ENCODE data around the gene OST4. TPM values are rescaled to one million over a fixed set of nuclear protein-coding genes. Genes with fewer than 3 reads are reported as not detected.

The OST4 gene
- total RNA-seq, 1 donor from 2014 or later, result 411 TPM

DNA sequence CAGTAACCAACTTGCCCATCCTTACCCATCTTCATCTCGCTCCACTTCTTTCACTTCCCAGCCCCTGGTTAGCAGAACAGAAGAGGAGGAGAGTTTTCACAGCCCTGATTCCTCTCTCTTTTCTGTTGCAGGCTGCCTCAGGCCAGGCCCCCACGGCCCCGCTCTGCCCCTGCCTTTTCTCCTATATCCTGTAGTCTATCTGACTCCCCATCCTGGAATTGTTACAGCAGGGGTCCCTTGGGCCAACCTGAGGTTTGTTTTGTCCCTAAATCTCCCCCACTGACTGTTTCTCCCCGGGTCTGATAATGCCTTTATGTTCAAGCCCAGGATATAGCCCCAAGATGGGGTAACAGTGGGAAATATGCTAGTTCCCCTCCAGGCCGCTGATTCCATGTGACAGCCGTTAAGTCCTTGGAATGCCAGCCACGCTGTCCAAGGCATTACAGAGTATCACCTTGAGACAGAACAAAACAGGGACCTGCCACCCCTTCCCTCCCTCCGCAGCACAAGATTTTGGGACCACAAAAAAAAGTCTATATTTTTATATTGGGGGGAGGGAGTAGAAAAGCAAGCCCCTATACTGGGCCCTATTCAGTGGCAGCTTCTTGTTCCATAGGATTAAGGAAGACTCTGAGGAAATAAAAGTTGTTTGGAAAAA is 1.4 kb downstream of the OST4 start:
- DNase-seq (ENCODE audit: missing footprints) (no peak), ATAC-seq (no peak)
- intact Hi-C loops (cut with DNase I), result loop anchor here (2.0 to 5.0 kb wide), 2 partner anchors 19 to 38 kb away; partner anchors contain the start of genes AGBL5 and TMEM214

DNA sequence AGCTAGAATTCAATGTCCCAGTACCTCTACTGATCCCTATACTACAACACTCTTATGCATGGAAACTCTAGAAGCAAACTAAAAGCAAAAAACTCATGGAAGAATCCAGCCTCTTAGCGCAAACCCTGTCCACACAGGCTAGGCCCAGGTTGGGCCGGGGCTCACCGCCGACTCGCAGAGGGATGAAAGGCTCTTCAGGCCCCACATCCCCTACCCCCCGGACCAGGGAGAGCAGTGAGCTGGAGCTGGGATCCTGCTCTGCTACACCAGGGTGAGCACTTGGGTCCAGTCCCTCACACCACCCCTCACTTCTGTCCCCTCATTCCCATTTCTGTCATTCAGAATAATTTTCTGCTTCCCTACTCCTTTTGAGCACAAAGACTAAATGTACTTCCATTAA is 2.0 kb downstream of the OST4 start:
- DNase-seq (ENCODE audit: missing footprints), result no peak
- ATAC-seq, result no peak

DNA sequence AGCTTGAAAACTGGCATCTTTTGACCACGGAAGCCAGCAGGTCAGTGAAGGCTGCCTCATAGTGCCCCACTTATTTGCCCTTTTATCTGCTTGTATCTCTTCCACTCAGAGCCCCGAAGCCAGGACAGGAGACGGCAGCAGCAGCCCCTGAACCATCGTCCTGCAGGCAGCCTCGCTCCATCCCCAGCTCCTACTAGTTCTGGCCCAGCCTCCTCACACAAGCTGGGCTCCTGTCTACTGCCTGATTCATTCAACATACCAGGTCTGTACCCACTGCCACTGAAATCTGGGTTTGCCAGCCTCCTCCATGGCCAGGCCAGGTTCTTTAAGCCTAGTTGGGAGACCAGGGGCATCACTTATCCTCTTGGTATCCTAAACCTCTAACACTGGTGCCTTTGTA is 4.1 kb downstream of the OST4 start:
- no peak for ATAC-seq
- intact Hi-C loops (cut with DNase I), result no loop called here
- DNase-seq (ENCODE audit: missing footprints), result no peak

More for the DNA sequence above, 2.0 kb downstream of the OST4 start:
- intact Hi-C loops (cut with DNase I), result no loop called here

DNA sequence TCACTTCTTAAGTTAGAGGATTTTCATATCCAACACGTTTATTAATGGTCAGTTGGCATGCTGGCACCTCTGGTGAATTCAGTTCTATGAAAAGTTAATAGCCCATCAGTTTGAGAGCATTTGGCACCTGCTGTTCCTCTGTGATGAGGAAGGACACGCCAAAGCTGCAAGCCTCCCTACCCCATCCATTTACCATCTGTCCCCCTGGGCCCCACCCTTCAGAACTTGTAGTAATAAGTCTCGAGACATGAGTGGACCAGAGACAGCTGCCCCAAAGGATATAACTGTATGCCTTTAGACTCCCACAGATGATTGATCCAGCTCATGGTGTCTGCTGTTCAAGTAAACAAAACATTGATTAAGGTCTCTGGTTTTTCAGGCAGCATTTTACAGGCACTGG is 6.3 kb downstream of the OST4 start:
- ATAC-seq, result no peak
- intact Hi-C loops (cut with DNase I), result no loop called here
- DNase-seq (ENCODE audit: missing footprints), result no peak

DNA sequence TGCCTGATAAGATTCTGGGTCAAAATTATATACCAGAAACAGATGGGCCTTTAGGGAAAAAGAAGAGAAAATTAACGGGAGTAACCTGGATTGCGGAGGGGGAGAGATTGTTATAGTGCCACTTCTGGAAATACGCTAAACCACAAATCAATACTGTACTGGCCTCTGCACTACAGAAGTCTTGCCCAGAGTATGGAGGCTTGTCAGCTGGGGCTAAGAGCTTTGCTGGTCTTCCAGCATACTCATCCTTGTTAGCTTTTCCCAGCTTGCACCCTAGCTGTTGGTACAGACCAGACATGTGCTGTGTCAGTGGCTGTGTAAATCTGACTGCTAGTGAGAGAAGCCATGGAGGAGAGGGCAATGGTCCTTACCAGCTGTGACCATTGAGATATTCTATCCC is 11.1 kb downstream of the OST4 start:
- no peak for ATAC-seq
- no peak for DNase-seq (ENCODE audit: missing footprints)
- intact Hi-C loops (cut with DNase I), result no loop called here

DNA sequence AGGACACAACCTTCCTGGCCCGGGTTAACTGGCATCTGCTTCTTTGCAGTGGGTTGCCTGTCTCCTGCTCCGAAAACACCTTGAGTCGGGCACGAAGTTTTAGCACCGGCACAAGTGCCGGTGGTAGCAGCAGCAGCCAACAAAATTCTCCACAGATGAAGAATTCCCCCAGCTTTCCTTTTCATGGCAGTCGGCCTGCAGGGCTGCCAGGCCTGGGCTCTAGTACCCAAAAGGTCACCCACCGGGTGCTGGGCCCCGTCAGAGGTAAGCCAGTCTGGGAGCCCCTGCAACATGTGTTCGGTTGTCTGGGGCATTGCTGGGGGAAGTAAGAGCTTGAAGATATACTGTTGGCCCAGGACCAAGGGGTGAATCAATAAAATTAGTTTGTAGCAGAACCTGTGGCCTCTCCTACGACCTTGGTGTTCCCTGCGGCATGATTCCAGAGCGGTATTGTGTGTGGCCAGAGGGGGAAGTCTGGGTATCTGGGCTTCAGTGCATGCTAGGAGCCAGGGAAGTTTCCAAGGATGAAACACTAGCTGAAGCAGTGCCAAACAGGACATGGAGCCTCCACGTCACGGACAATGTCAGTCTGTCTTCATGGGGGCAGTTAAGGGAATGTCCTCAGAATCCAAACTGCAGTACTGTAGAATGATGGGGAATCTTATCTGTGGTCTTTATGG is 12.2 kb downstream of the OST4 start:
- ATAC-seq (no peak), DNase-seq (ENCODE audit: missing footprints) (no peak)

DNA sequence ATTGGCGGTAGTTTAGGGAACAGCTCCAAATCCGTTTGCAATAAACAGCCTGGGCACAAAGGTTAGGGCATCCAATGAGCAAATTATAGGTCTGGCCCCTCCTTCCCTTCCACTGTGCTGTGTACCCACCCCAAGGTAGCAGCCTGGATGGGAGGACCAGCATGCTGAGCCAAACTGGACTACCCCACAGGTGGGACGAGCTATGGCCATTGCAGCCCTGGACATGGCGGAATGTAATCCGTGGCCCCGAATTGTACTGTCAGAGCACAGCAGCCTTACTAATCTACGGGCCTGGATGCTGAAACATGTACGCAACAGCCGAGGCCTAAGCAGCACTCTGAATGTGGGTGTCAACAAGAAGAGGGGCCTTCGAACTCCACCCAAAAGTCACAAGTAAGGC is 13.2 kb downstream of the OST4 start:
- DNase-seq (ENCODE audit: missing footprints), result no peak
- no peak for ATAC-seq
- intact Hi-C loops (cut with DNase I), result no loop called here

More for the DNA sequence above, 12.2 kb downstream of the OST4 start:
- intact Hi-C loops (cut with DNase I), result no loop called here

DNA sequence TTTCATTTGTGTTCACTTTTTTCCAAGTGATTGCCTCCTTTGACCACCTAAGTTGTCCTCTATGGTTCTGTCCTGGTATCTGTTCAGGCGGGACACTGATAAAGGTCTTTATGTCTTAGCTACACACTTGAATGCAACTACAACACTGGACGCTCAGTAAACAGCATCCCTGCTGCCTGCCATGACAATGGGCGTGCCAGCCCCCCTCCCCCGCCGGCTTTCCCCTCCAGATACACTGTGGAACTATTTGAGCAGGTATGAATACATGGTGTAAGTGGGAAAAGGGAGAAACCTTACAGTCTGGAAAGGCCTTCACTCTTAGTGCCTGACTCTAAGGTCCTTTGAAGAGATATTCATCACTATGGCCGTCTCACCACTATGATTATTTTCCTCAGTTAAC is 14.3 kb downstream of the OST4 start:
- DNase-seq (ENCODE audit: missing footprints), result no peak
- intact Hi-C loops (cut with DNase I), result no loop called here
- ATAC-seq, result no peak

DNA sequence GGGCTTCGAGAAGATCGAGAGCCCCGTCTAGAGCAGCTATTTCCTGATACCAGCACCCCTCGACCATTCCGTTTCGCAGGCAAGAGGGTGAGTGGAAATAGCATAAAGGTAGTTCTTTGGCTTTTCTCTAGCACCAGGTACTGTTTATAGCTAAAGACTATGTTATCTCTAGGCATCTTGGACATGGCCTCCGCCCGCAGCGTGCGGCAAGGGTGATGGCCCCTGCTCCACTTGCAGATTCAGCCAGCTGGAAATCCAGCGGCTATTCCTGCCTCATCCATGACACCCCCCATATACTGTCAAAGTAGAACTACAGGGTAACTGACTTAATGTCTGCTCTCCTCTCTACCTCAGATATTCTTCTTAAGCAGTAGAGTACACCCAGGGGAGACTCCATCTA is 16.7 kb downstream of the OST4 start:
- no peak for DNase-seq (ENCODE audit: missing footprints)
- ATAC-seq, result no peak
- intact Hi-C loops (cut with DNase I), result no loop called here

DNA sequence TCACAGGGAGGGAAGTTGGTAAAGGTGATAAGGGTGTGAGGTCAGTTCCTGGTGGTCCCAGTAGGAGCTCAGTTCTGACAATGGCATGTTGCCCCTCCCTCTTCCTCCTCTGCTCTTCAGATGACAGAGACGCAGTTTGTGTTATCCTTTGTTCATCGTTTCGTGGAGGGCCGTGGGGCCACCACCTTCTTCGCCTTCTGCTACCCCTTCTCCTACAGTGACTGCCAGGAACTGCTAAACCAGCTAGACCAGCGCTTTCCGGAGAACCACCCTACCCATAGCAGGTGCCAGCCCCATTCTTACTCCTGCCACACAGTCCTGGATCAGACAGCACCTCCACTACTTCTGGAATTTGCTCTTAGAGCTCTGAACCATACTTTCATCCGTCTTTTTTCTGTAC is 17.7 kb downstream of the OST4 start:
- intact Hi-C loops (cut with DNase I), result no loop called here
- no peak for DNase-seq (ENCODE audit: missing footprints)
- ATAC-seq, result no peak

DNA sequence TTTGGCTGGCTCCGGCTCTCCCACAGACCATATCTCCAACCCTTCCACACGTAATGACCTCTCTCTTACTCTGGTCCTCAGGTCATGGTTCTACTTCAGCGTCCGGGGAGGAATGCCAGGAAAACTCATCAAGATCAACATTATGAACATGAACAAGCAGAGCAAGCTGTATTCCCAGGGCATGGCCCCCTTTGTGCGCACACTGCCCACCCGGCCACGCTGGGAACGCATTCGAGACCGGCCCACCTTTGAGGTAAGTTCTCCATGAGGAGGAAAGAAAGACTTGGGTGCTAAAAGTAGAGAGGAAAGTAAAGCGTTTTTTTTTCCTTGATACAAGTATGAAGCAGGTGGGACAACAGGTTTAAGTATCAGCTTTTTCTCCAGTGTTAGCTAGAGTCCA is 18.1 kb downstream of the OST4 start:
- ATAC-seq (no peak), DNase-seq (ENCODE audit: missing footprints) (no peak)
- intact Hi-C loops (cut with DNase I), result no loop called here

DNA sequence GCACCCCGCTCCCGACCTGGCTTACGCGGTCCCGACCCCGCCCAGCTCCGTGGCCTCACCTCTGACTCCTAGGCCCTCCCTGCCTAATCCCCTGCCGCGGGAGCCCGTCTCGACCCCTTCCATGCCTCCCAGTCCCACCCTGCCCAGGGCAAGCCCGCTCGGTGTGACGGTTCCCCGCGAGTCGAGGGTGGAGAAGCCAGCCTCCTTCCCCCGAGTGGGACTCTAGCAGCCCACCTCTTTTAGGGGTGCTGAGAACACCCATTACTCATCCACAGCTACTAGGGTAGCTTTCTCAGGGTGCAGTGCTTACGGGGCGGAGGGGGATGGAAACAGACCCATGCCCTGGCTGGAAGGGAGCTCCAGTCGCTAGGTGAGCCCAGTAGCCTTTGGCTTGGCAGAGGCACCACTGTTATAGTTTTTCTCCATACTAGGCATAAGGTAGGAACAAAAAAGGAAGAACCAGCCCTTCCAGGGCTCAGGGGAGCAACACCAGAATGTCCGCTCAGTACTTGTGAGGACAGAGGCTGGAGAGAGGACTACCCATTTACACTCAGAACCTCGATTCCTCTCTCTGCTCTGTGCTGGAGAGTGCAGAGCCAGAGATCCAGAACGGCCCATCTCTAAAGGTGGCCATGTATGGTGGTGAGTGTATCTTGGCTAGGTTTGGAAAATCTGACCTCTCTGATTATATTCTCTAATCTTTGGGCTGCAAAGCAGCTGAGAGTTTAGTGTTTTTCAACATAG is 19.4 kb downstream of the OST4 start:
- ATAC-seq, result peak; percentile 6
- DNase-seq (ENCODE audit: missing footprints), result no peak
- intact Hi-C loops (cut with DNase I), result loop anchor here (1.0 to 2.0 kb wide), 3 partner anchors 19 to 34 kb away; partner anchors contain the start of genes KHK, OST4 and TMEM214

DNA sequence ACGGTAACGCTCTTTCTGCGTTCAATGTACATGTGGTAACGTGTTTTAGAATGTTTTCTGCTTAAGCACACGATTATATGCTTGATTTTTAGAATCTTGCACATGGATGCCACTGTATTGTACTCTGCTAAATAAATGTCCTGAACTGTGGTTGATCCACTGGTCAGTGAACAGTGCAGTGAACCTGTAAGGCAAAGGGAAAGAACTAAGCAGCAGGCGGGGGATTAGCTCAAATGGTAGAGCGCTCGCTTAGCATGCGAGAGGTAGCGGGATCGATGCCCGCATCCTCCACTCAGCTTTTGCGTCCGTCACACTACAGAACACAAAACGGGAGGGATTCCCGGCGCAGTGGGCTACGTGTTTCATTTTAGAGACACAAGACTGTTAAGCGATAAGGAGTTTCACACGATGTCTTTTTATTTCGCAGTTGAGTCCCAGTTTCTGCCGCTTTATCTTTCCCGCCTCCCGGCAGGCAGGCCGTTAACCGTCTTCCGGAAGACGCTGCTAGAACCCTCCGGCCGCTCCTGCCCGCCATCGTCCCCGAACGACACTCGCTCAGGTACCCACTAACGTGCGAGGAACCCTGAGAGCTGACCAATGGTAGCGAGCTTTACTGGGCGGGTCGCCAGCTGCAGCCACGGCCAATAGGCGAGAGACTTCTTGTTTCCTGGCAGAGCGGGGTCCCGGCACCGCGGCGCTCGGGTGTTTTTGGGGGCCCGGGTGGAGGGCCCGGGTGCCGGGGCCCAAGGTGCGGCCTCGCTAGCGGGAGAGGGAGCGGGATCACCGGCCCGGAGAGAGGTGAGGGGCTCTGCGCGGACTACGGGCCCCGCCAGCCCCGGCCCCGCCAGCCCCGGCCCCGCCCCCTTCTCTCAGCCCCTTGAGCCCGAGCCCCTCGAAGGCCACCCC is 20.2 kb downstream of the OST4 start, which contains the start of gene AGBL5:
AGBL5 (plus strand) TSS at position 673 of the 906 bp plus-strand sequence. CDS start 1,291 bp downstream, outside the sequence.
- ATAC-seq (peak; percentile 83), DNase-seq (ENCODE audit: missing footprints) (peak; percentile 95)
- intact Hi-C loops (cut with DNase I), result loop anchor here (1.0 to 2.0 kb wide), 3 partner anchors 18 to 35 kb away; partner anchors contain the start of genes KHK, OST4 and TMEM214

DNA sequence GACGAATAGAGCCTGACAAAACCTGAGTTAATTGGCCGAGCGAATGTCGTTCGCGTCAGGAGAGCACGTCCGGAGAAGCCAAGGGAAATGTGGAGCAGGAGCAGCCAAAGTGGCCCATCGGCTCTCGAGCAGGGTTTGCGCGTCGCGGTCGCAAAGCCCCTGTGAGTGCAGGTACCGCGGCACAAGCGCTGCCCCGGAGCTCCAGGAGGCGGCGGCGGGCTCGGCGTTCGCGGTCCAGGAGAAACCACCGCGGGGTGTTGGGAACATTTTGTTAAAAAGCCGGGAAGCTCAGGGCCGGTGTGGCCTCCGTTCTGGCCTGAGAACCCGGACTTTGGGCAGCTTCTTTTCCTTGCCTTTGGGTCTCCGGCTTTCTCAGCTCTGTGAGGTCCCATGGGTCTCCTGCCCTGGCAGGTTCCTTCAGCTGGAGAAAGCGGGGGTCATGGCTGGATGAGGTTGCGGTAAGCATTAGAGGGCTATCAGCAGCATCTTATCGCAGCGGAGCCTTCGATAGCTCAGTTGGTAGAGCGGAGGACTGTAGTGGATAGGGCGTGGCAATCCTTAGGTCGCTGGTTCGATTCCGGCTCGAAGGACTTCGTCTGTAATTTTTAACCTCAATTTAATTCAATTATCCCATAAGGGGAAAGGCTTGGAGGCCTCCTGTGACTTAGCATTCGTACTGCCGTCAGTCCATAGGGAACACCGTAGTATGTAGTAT is 21.0 kb downstream of the OST4 start:
- intact Hi-C loops (cut with DNase I), result loop anchor here (2.0 kb wide), 2 partner anchors 18 to 20 kb away; partner anchors contain the start of genes OST4 and TMEM214
- DNase-seq (ENCODE audit: missing footprints) (peak; percentile 90), ATAC-seq (peak; percentile 85)

DNA sequence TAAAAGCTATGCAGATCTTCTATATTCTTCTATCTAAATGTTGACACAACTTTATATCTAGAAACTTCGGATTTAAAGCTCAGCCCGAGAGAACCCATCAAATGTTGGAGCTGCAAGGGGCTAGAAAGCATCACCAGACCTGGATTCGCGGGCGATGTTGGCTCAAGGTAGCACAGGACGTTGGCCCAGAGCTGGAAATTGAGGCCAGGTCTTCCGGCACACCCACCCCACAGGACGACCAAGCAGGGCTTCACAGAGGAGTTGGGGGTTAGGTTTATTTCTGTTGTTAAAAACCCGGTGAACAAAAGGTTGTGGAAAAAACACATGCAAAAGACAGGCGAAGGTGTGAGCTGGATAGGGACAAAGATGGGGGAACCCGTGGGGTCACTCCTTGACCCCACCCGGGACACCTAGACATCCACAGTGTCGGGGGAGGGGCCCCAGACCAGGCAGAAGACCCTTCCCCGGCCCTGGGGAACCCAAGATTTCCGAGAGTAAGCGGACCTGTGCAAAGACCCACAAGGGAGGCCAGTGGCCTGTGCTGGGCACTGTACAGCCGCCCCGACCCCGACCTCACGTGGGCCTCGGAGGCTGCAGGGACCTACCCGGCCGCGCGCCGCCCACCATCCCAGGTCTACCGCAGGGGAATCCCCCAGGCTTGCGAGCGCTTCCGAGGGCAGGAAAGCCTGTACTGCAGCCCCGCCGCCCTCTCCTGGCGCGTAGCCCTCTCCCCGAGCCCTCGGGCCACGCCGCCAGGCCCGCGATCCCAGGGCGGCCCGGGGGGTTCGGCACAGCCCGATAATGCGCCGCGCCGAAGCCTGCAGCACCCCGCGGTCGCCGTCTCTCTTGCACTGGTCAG is 21.8 kb downstream of the OST4 start:
- ATAC-seq (peak; percentile 19), DNase-seq (ENCODE audit: missing footprints) (peak; percentile 79)
- intact Hi-C loops (cut with DNase I), result loop anchor here (2.0 kb wide), 2 partner anchors 17 to 21 kb away; partner anchors contain the start of genes OST4 and TMEM214

DNA sequence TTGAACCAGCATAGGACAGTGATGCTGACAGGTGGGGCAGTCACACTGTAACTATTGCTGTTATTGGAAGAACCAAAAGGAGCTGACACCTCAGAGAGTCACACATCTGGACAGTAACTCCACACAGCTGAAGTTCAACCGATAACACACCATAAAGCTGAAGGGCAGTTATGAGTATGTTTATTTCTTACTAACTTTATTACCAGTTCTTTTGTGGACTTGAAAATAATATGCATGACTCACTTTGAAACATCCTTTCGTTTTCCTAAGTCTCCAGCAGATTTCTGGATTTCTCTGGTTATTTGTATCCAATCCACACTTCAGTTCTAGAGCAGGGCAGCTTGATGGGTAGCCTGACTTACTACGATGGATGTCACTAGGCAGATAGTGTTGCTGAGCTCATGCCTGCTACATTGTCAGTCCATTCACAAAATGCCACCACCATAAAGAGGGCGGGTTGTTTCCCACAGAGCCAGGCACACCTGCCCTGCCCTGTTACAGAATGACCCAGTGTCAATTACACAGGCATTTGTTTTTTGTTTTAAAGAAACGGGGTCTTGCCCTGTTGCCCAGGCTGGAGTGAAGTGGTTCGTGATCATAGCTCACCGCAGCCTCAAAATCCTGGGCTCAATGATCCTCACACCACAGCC is 28.3 kb downstream of the OST4 start:
- DNase-seq (ENCODE audit: missing footprints) (no peak), ATAC-seq (no peak)
- intact Hi-C loops (cut with DNase I), result no loop called here

Measured in Right ventricle myocardium inferior (tissue), 1 donor.